Lower lobe of right lung (tissue), 2 donors: Measurements from ENCODE around the gene TRMT1L. TPM values are rescaled to one million over a fixed set of nuclear protein-coding genes. Genes with fewer than 3 reads are reported as not detected.

Source experiments
- ATAC-seq, 2 donors: fragments of 200-7000 bp; cut with Tn5 transposase; one replicate each; pipeline ENCODE4 v1.9.1; 2020 to 2022; ENCODE audit warnings: mild to moderate bottlenecking in 2 of 2, moderate library complexity in 2 of 2
- DNase-seq: peaks from one replicate; pipeline ENCODE4 v3.0.0-alpha.2; 2020
- H3K27ac ChIP-seq: fragments of 200-600 bp; one replicate; pipeline ENCODE4 v1.8.0; 2022
- H3K27me3 ChIP-seq: fragments of 200-600 bp; one replicate; pipeline ENCODE4 v1.8.0; 2022; ENCODE audit warnings: low read depth
- H3K36me3 ChIP-seq: fragments of 200-600 bp; one replicate; pipeline ENCODE4 v1.8.0; 2022; ENCODE audit warnings: mild to moderate bottlenecking
- H3K4me1 ChIP-seq: fragments of 200-600 bp; one replicate; pipeline ENCODE4 v1.8.0; 2022
- H3K4me3 ChIP-seq: fragments of 200-600 bp; one replicate; pipeline ENCODE4 v1.8.0; 2022; ENCODE audit warnings: mild to moderate bottlenecking
- H3K9me3 ChIP-seq: fragments of 200-600 bp; one replicate; pipeline ENCODE4 v1.8.0; 2022
- intact Hi-C: fragments of 100-400 bp; cut with DNase I; formaldehyde crosslinking; loops from one replicate; pipeline ENCODE4 v1.11.0; 2022
- total RNA-seq: library from RNA; stranded (reverse); fragmentation: NEBNext Ultra II Directional; extraction: Animal tissue kit (Norgen Biotek cat#: 25700); gene quantifications from one replicate; pipeline ENCODE4 v1.2.1, GENCODE V29; 2021
- TF ChIP-seq, protein P1 (sequence below): fragments of 200-600 bp; IDR thresholded peaks from one replicate; pipeline ENCODE4 v1.8.0; 2022; ENCODE audit warnings: antibody characterized with exemption, mild to moderate bottlenecking
- donor health status: DM: no; HTN: yes; CAD: no; lungs with severe emphysema.

The TRMT1L gene
- total RNA-seq, 1 donor from 2014 or later, result 14.9 TPM

DNA sequence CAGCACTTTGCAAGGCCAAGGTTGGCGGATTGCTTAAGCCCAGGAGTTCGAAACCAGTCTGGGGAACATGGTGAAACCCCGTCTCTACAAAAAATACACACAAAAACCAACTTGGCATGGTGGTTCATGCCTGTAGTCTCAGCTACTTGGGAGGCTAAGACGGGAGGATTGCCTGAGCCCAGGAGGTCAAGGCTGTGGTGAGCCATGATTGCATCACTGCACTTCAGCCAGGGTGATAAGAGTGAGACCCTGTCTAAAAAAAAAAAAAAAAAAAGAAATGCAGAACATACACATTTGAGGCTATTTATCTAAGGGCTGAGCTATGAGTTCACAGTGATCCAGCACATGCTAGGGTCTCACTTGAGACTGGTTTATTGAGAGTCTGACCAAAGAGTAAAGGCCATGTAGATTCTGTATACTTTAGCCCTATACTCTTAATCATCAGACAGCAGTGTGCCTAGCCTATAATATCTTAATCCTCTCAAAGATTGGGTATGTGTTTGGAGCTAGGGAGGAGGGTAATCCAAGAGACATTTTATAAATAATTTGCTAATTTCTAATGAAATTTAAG is 87.5 kb downstream of the TRMT1L start:
- H3K4me1 ChIP-seq, result peaks cover 4% of the 10 kb centered on the region
- no peaks in the 10 kb centered on the region for H3K27me3 ChIP-seq
- H3K9me3 ChIP-seq, result no peaks in the 10 kb centered on the region
- intact Hi-C loops, result no loop called here
- no peak for ATAC-seq
- DNase-seq, result no peak
- H3K27ac ChIP-seq, result no peak overlapping the region
- TF ChIP-seq, protein P1, sequence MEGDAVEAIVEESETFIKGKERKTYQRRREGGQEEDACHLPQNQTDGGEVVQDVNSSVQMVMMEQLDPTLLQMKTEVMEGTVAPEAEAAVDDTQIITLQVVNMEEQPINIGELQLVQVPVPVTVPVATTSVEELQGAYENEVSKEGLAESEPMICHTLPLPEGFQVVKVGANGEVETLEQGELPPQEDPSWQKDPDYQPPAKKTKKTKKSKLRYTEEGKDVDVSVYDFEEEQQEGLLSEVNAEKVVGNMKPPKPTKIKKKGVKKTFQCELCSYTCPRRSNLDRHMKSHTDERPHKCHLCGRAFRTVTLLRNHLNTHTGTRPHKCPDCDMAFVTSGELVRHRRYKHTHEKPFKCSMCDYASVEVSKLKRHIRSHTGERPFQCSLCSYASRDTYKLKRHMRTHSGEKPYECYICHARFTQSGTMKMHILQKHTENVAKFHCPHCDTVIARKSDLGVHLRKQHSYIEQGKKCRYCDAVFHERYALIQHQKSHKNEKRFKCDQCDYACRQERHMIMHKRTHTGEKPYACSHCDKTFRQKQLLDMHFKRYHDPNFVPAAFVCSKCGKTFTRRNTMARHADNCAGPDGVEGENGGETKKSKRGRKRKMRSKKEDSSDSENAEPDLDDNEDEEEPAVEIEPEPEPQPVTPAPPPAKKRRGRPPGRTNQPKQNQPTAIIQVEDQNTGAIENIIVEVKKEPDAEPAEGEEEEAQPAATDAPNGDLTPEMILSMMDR, result no peak
- no peaks in the 10 kb centered on the region for H3K36me3 ChIP-seq
- no peak overlapping the region for H3K4me3 ChIP-seq

DNA sequence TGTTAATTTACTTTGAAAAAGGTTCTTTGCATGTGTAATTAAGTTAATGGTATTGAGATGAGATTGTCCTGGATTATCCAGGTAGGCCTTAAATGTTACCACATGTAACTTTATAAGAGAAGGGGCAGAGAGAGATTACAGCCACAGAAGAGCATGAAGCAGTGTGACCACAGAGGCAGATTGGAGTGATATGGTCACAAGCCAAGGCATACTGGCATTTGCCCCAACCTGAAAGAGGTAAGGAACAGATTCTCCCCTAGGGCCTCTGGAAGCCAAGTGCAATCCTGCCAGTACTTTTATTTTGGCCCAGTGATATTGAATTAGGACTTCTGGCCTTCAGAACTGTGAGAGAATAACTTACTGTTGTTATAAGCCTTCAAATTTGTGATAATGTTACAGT is 88.4 kb downstream of the TRMT1L start:
- H3K36me3 ChIP-seq, result no peaks in the 10 kb centered on the region
- H3K4me3 ChIP-seq, result no peak overlapping the region
- H3K9me3 ChIP-seq, result no peaks in the 10 kb centered on the region
- no peaks in the 10 kb centered on the region for H3K27me3 ChIP-seq
- DNase-seq (no peak), ATAC-seq (no peak)
- TF ChIP-seq, protein P1, result no peak
- intact Hi-C loops, result no loop called here
- H3K27ac ChIP-seq, result no peak overlapping the region
- peaks cover 6% of the 10 kb centered on the region for H3K4me1 ChIP-seq

Other genes with a start within 250 kb of the TRMT1L start
- gene NIBAN1, start 182.4 kb downstream of the TRMT1L start, total RNA-seq, result 44.8 TPM
- gene RNF2, start 111.4 kb downstream of the TRMT1L start, total RNA-seq, result 17.0 TPM
- 7.4 TPM for gene SWT1, start 214 bp upstream of the TRMT1L start, total RNA-seq
- gene IVNS1ABP, start 160.3 kb upstream of the TRMT1L start, total RNA-seq, result 79.9 TPM